ENCODE results near the gene CES4A.

- no peak for TF ChIP-seq CTCF (tag by site-specific recombination; IDR thresholded peaks at IDR 0.05)
- no peak for TF ChIP-seq ZEB2 (tag by site-specific recombination; IDR thresholded peaks at IDR 0.05)
- no peak for TF ChIP-seq ZBTB7A (tag by site-specific recombination; IDR thresholded peaks at IDR 0.05; ENCODE audit: low read depth)
- TF ChIP-seq TRIM28 (IDR thresholded peaks at IDR 0.05; ENCODE audit: borderline replicate concordance, low read length), result no peak
- no peak for TF ChIP-seq ZNF24 (tag by site-specific recombination; IDR thresholded peaks at IDR 0.05)
- no peak for TF ChIP-seq ZSCAN16 (tag by site-specific recombination; IDR thresholded peaks at IDR 0.05)
- no peak for TF ChIP-seq REST (tag by site-specific recombination; IDR thresholded peaks at IDR 0.05)
These were observed 38.0 kb upstream of the CES4A start for GRCh38 chr16:66950437-66950836.

All from HEK293 (cell line).